NCI-H1417 (cell line): ENCODE measurements around the gene PHF8.

Source experiments
- DNase-seq, 3 experiments: peaks; one replicate each; lab custom pipeline; 2025; lab: John Stamatoyannopoulos, UW

The PHF8 gene

DNA sequence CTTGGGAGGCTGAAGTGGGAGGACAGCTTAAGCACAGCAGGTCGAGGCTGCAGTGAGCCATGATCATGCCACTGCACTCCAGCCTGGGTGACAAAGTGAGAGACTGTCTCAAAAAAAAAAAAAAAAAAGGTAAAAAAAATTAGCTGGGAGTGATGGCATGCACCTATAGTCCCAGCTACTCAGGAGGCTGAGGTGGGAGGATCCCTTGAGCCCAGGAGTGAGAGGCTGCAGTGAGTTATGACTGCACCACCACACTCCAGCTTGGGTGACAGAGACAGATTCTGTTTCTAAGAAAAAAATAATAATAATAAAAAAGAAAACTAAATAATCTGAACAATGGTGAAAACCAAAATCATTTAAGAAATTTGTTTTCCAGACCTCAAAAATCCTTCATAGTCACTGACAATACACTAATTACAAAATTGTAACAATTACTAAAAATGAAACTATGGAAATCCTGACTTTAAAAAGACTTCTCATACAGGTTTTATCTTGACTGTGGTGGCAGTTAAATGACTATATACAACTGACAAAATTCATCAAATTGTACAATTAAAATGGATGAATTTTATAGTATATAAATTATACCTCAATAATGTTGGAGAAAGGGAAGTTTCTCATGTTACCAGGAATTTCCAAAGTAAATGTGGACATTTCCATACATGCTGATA, 31.3 kb downstream of the PHF8 start:
- no peak for DNase-seq

DNA sequence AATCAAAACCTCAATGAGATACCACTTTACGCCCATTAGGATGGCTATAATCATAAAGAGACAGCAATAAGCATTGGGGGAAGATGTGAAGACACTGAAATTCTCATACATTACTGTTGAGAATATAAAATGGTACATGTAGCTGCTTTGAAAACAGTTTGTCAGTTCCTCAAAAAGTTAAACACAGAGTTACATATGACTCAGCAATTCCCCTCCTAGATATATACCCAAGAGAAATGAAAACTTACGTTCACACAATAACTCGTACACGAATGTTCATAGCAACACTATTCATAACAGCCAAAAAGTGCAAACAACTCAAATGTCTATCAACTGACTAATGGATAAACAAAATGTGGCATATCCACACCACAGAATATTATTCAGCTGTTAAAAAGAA, 36.6 kb downstream of the PHF8 start:
- DNase-seq, result no peak

DNA sequence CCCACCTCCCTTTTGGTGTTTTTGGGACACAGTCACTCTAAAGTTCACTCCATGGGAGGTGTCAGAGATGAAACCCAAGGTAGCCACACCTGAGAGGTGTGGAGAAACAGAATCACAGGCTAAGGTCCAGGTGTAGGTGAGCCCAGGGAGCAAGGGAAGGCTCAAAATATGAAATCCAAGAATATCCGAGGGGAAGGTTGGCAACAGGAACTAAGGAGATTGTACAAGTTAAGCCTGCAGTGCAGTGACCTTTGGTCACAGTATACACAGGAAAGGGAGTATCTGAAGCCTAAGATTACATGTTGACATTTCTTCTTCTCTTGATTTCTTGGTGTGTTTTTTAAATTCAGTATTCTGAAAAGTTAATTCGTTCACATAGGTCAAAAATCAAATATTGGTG, 46.5 kb downstream of the PHF8 start:
- no peak for DNase-seq

- DNase-seq, result no peak
Observed at GRCh38 chrX:53992589-53992988, 51.7 kb downstream of the PHF8 start.

- no peak for DNase-seq
Observed at GRCh38 chrX:53990171-53990570, 54.1 kb downstream of the PHF8 start.

DNA sequence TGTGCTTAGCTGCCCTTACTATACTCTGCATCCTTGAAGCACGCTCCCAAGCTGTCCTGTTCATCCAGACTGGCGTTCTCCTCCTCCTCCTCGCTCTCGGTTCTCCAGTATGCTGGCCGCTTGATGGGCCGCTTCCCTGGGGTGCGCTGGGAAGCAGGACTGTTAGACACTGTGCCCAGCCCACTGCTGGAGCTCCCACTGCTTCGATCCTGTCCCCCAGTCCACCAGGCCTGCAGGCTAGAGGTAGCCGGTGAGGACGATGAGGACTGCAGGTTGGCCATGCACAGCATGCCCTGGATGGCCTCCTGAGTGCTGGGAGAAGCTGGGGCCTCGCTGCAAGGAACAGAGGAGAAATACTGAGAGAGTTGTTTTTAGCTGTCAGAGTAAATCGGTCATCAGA, 59.4 kb downstream of the PHF8 start:
- DNase-seq, result no peak

DNA sequence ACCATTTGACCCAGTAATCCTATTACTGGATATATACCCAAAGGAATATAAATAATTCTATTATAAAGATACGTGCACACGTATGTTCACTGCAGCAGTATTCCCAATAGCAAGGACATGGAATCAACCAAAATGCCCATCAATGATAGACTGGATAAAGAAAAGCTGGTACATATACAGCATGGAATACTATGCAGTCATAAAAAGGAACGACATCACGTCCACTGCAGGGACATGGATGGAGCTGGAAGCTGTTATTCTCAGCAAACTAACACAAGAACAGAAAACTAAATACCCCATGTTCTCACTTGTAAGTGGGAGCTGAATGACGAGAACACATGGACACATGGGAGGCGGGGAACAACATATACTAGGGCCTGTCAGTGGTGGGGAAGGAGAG, 69.7 kb downstream of the PHF8 start:
- no peak for DNase-seq

- no peak for DNase-seq
Observed at GRCh38 chrX:53969540-53969939, 74.7 kb downstream of the PHF8 start.

DNA sequence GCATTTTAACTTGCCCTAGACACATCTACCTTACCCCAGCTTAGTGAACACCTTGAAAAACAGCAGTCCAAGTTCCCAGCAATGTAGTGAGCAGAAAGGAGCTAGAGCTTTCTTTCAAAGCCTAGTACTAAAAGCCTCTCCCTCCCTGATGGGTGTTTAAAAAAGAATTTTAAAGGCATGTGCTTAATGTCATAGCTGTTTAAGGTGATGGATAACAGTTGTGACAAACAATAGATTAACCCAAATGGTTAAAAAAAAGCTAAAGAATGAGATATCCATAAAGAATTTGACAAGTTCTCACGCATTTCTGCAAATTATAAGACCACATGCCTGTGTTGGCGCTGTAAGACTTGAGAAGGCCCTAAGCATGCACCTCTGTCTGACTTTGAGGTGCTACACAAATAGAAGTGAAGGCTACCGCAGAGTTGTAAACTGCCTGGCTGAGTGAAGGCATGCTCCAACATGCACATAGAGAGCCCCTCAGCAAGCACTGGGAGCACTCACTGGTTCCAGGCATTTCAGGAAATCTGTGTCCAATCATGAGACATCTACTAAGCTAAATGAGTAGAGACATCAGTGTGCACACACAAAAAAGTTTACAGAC, 94.0 kb downstream of the PHF8 start:
- DNase-seq, result no peak

GRCh38 chrX:53940180-53940579, 104.1 kb downstream of the PHF8 start:
- no peak for DNase-seq

DNA sequence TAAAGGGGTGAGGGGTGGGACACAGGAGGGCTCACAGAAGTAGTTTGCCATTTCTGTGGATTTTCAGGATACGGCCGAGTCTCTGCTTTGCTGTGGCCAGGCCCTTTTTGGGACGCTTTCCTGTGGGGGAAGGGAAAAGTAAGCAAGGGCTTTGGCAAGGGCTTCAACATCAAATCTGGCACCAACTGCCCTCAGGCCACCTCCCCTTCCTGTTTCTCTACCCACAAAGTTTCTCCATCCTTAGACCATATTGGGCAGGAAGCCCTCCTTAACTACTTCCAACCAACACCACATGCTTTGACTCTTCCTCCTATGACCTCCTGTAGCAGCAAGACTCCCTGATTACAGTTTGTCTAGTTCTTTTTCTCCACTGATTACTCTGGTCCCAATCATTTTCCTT, 105.1 kb downstream of the PHF8 start:
- DNase-seq, result no peak

DNA sequence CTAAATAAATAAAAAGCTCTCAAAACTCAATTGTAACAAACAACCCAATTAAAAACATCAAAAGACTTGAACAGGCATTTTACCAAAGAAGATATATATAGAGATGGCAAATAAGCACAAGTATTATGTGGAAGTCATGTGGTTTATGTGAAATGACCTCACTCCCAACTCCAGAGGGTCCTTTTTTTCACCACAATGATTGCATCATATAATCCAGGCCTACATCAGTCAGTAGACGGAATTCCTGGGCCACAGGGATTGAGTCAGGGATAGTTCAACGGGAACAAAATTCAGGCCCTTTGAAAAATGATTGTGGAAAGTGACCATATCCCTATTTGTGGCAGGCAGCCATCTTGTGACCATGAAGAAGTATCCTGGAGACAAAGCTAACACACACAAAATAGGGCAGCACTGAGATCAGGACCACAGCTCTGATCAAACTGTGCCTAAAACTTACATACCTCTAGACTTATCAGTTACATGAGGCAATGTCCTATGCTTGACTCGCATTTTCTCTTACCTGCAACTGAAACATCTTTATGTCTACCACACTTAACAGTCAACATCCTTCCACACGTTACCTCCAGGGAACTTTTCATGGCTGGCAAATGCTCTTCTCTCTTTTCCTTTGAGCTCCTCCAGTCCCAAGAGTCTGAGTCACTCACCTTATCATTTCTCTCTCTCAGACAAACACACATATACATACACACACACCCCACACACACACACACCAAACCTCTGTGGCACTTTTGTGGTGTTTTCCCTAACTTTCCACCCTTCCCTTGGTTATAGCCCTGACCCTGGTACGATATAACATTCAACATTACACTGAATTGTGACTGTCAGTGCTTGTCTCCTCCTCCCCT, 113.5 kb downstream of the PHF8 start:
- no peak for DNase-seq

DNA sequence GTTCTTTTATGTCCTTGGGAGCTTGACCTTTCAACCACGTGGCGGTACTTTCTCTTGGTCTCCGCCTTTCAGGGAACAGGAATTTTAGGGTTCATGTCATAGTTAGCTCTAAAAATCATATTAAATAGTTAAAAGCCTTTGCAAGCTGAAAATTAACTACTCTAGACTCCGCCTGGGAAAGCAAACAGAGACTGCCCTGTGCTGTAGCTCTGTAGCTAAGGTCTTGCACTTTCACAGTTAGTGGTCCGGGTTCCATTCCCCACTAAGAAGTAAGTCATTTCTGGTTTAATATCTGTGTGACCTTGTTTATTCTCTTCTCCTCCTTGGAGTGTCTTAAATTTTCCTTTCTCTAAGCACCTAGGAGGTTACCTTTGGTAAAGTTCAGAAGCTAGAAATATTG, 118.2 kb downstream of the PHF8 start:
- no peak for DNase-seq

- no peak for DNase-seq
Observed at GRCh38 chrX:53918702-53919101, 125.6 kb downstream of the PHF8 start.

DNA sequence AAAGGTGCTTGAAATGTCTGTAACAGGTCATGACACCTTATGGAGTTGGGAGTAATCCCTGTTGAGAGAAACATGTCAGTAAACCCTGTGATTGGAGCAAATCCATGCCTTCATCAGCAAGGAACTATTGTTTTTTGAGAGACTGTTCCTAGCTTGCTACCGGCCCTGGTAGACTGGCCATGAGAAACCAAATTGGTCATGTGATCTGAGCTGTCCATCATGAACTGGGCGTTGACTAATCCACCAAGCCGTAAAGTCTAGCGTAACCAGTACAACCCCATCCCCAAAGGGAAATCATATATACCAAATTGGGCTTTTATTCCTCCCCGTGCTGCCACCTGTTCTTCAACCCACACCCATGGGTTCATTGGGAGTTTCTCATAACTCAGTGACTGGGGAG, 143.7 kb downstream of the PHF8 start:
- no peak for DNase-seq

GRCh38 chrX:53895270-53895669, 149.0 kb downstream of the PHF8 start:
- no peak for DNase-seq
